Activated CD8-positive, alpha-beta T cell treated with anti-CD3 and anti-CD28 coated beads for 36 hours (primary cell): Measurements from ENCODE around the gene ZNF787. TPM values are rescaled to one million over a fixed set of nuclear protein-coding genes. Genes with fewer than 3 reads are reported as not detected.

Source experiments
- ATAC-seq: fragments of 200-7000 bp; cut with Tn5 transposase; one replicate; pipeline ENCODE4 v1.10.0; 2021; ENCODE audit warnings: mild to moderate bottlenecking, moderate library complexity
- CTCF ChIA-PET: fragments of 350-600 bp; sonication (Branson Sonifier 250); formaldehyde crosslinking; loops from one replicate; lab custom pipeline; 2021; ENCODE audit warnings: antibody characterized with exemption; lab: Charles Lee
- POLR2A ChIA-PET: fragments of 350-600 bp; sonication (Branson Sonifier 250); formaldehyde crosslinking; loops from one replicate; lab custom pipeline; 2021; ENCODE audit warnings: antibody characterized with exemption; lab: Charles Lee
- DNase-seq: peaks from one replicate; pipeline ENCODE4 v3.0.0-alpha.2; 2020
- H3K27ac Mint-ChIP-seq: one replicate; pipeline ENCODE4 v1.8.0; 2021; ENCODE audit warnings: mild to moderate bottlenecking, mixed read lengths
- H3K27me3 Mint-ChIP-seq: one replicate; pipeline ENCODE4 v1.8.0; 2021; ENCODE audit warnings: mixed read lengths
- H3K36me3 Mint-ChIP-seq: one replicate; pipeline ENCODE4 v1.8.0; 2021; ENCODE audit warnings: low read depth, mixed read lengths
- H3K4me1 Mint-ChIP-seq: one replicate; pipeline ENCODE4 v1.8.0; 2021; ENCODE audit warnings: low read depth, mixed read lengths
- H3K4me3 Mint-ChIP-seq: one replicate; pipeline ENCODE4 v1.8.0; 2021; ENCODE audit warnings: mild to moderate bottlenecking, moderate library complexity, mixed read lengths
- H3K9me3 Mint-ChIP-seq: one replicate; pipeline ENCODE4 v1.8.0; 2021; ENCODE audit warnings: mixed read lengths
- CTCF ChIP-seq: fragments of 200-600 bp; IDR thresholded peaks from one replicate; pipeline ENCODE4 v1.8.0; 2022; ENCODE audit warnings: antibody characterized with exemption, mild to moderate bottlenecking
- intact Hi-C: fragments of 100-400 bp; cut with micrococcal nuclease; formaldehyde crosslinking; loops from one replicate; pipeline ENCODE4 v1.10.0; 2022
- total RNA-seq, 2 experiments: library from RNA; stranded (reverse); gene quantifications; one replicate each; pipeline ENCODE4 v1.2.3, GENCODE V29; 2021

The ZNF787 gene
- total RNA-seq, 2 experiments from 2014 or later: 24.2 to 25.8 TPM

GRCh38 chr19:56146904-56147303, 25.8 kb upstream of the ZNF787 start:
- H3K4me3 Mint-ChIP-seq: no peak overlapping the region
- POLR2A ChIA-PET: interaction anchor here (1.5 kb wide), 1 partner anchor 27 kb away, joined by 3 read pairs; no protein-coding TSS in a partner anchor

GRCh38 chr19:56145698-56146097, 24.6 kb upstream of the ZNF787 start:
- ATAC-seq (no peak), DNase-seq (no peak)
- ChIA-PET POLR2A (no interaction called here), CTCF (interaction anchor here (1.3 kb wide), 1 partner anchor 79 kb away, joined by 4 read pairs; no protein-coding TSS in a partner anchor)
- no peak overlapping the region for H3K27ac Mint-ChIP-seq
- H3K4me1 Mint-ChIP-seq: peaks cover 28% of the 10 kb centered on the region
- H3K36me3 Mint-ChIP-seq: peaks cover 15% of the 10 kb centered on the region
- H3K4me3 Mint-ChIP-seq: no peak overlapping the region
- no peak for TF ChIP-seq CTCF
- intact Hi-C loops: no loop called here
- no peaks in the 10 kb centered on the region for H3K27me3 Mint-ChIP-seq
- H3K9me3 Mint-ChIP-seq: peaks cover 2% of the 10 kb centered on the region

More at GRCh38 chr19:56146904-56147303, 25.8 kb upstream of the ZNF787 start:
- no peak for ATAC-seq
- H3K27ac Mint-ChIP-seq: no peak overlapping the region
- TF ChIP-seq CTCF: no peak
- H3K9me3 Mint-ChIP-seq: peaks cover 2% of the 10 kb centered on the region
- no peaks in the 10 kb centered on the region for H3K27me3 Mint-ChIP-seq
- DNase-seq: no peak
- CTCF ChIA-PET: no interaction called here
- peaks cover 26% of the 10 kb centered on the region for H3K4me1 Mint-ChIP-seq
- H3K36me3 Mint-ChIP-seq: peaks cover 15% of the 10 kb centered on the region
- intact Hi-C loops: no loop called here

- Mint-ChIP-seq H3K9me3 (peaks cover 2% of the 10 kb centered on the region), H3K27me3 (no peaks in the 10 kb centered on the region), H3K4me3 (no peak overlapping the region), H3K36me3 (peaks cover 14% of the 10 kb centered on the region), H3K27ac (no peak overlapping the region), H3K4me1 (peaks cover 32% of the 10 kb centered on the region)
- ChIA-PET CTCF (interaction anchor here (1.3 to 1.4 kb wide), 2 partner anchors 64 to 78 kb away, joined by 3 to 4 read pairs; no protein-coding TSS in a partner anchor), POLR2A (no interaction called here)
- intact Hi-C loops: no loop called here
- DNase-seq: no peak
- no peak for ATAC-seq
- TF ChIP-seq CTCF: no peak
Measured at GRCh38 chr19:56144831-56145230, 23.7 kb upstream of the ZNF787 start.

GRCh38 chr19:56144376-56144775, 23.3 kb upstream of the ZNF787 start:
- ATAC-seq (no peak), DNase-seq (no peak)
- H3K9me3 Mint-ChIP-seq: no peaks in the 10 kb centered on the region
- no peak overlapping the region for H3K4me3 Mint-ChIP-seq
- CTCF ChIA-PET: interaction anchor here (1.4 kb wide), 1 partner anchor 63 kb away, joined by 3 read pairs; no protein-coding TSS in a partner anchor
- H3K27ac Mint-ChIP-seq: peak overlapping the region; percentile 30
- TF ChIP-seq CTCF: no peak
- H3K27me3 Mint-ChIP-seq: no peaks in the 10 kb centered on the region
- intact Hi-C loops: no loop called here
- H3K4me1 Mint-ChIP-seq: peaks cover 32% of the 10 kb centered on the region
- POLR2A ChIA-PET: no interaction called here
- peaks cover 11% of the 10 kb centered on the region for H3K36me3 Mint-ChIP-seq

- ChIA-PET CTCF (interaction anchor here (1.6 kb wide), 1 partner anchor 67 kb away, joined by 5 read pairs; no protein-coding TSS in a partner anchor), POLR2A (interaction anchor here (0.6 to 0.9 kb wide), 2 partner anchors 24 to 39 kb away, joined by 3 read pairs; no protein-coding TSS in a partner anchor)
- Mint-ChIP-seq H3K4me3 (no peak overlapping the region), H3K4me1 (peaks cover 34% of the 10 kb centered on the region), H3K9me3 (no peaks in the 10 kb centered on the region), H3K27ac (no peak overlapping the region), H3K27me3 (no peaks in the 10 kb centered on the region), H3K36me3 (peaks cover 3% of the 10 kb centered on the region)
- ATAC-seq: no peak
- no peak for DNase-seq
- TF ChIP-seq CTCF: no peak
- intact Hi-C loops: no loop called here
Measured at GRCh38 chr19:56142897-56143434, 21.9 kb upstream of the ZNF787 start.
